ENCODE measurements around the gene EARS2.

DNA sequence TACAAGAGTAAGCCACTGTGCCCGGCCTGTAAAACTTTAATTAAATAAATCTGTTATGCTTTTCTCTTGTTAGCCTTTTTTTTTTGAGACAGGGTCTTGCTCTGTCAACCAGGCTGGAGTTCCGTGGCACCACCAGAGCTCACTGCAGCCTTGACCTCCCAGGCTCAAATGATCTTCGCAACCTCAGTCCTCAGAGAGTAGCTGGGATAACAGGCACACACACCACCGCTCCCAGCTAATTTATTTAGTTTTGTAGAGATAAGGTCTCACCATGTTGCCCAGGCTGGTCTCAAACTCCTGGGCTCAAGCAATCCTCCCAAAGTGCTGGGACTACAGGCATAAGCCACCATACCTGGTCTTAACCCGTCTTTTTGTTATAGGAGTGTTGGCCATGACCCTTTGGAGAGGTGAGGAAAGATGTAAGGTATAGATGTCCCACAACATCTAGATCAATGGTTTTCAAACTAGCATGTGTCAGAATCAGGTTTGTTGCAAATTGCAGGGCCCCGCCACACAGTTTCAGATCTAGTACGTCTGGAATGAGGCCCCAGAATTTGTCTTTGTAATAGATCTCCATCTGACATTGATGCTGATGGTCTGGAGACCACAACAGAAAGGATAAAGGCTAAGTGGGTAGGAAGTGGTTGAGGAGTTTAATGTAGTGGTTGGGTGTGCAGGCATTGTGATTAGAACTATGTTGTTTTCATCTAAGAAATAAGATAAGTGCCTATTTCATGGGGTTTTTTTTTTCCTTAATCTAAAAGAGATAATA, 42.6 kb downstream of the EARS2 start:
- TF ChIP-seq, protein P1, sequence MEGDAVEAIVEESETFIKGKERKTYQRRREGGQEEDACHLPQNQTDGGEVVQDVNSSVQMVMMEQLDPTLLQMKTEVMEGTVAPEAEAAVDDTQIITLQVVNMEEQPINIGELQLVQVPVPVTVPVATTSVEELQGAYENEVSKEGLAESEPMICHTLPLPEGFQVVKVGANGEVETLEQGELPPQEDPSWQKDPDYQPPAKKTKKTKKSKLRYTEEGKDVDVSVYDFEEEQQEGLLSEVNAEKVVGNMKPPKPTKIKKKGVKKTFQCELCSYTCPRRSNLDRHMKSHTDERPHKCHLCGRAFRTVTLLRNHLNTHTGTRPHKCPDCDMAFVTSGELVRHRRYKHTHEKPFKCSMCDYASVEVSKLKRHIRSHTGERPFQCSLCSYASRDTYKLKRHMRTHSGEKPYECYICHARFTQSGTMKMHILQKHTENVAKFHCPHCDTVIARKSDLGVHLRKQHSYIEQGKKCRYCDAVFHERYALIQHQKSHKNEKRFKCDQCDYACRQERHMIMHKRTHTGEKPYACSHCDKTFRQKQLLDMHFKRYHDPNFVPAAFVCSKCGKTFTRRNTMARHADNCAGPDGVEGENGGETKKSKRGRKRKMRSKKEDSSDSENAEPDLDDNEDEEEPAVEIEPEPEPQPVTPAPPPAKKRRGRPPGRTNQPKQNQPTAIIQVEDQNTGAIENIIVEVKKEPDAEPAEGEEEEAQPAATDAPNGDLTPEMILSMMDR (IDR thresholded peaks at IDR 0.05), result no peak
- TF ChIP-seq POLR2A (IDR thresholded peaks at IDR 0.05), result no peak
